GM23248 (cell line): ENCODE measurements around the gene SACS.

Experiments used
- EZH2 ChIP-seq: fragments of 200-600 bp; sonication (generic); IDR thresholded peaks from 2 replicates; pipeline ENCODE4 v1.6.1; 2018; ENCODE audit warnings: antibody characterized with exemption, mild to moderate bottlenecking; ENCODE audit not compliant: insufficient read depth, poor library complexity, severe bottlenecking
- EZH2phosphoT487 ChIP-seq: fragments of 200-600 bp; sonication (generic); IDR thresholded peaks from 2 replicates; pipeline ENCODE4 v1.6.1; 2018; ENCODE audit warnings: antibody characterized with exemption, moderate library complexity, mild to moderate bottlenecking, low read depth; ENCODE audit not compliant: insufficient read depth

GRCh38 chr13:23383151-23383550, 50.4 kb downstream of the SACS start:
- no peak for TF ChIP-seq EZH2
- TF ChIP-seq EZH2phosphoT487 = no peak
